HepG2 (cell line): ENCODE measurements around the gene LIM2. TPM values are rescaled to one million over a fixed set of nuclear protein-coding genes. Genes with fewer than 3 reads are reported as not detected.

ENCODE experiments used
- DBP ChIP-seq: sonication (generic); formaldehyde crosslinking; IDR thresholded peaks from 2 replicates; pipeline ENCODE4 v1.4.0; 2020; ENCODE audit warnings: missing genetic modification reagents; ENCODE audit errors: not compliant biosample characterization
- E2F1 ChIP-seq: sonication (generic); formaldehyde crosslinking; IDR thresholded peaks from 2 replicates; pipeline ENCODE4 v1.5.0; 2020; ENCODE audit warnings: missing genetic modification reagents
- ERF ChIP-seq: IDR thresholded peaks from 2 replicates; pipeline ENCODE4 v1.6.1; 2018; ENCODE audit warnings: missing biosample characterization, missing genetic modification reagents
- FOSL2 ChIP-seq: sonication (generic); formaldehyde crosslinking; IDR thresholded peaks from 2 replicates; pipeline ENCODE4 v1.4.0; 2020; ENCODE audit warnings: missing genetic modification reagents
- FOXM1 ChIP-seq: sonication (generic); formaldehyde crosslinking; IDR thresholded peaks from 2 replicates; pipeline ENCODE4 v1.5.0; 2020; ENCODE audit warnings: missing genetic modification reagents
- JUNB ChIP-seq: sonication (generic); formaldehyde crosslinking; IDR thresholded peaks from 2 replicates; pipeline ENCODE4 v1.8.0; 2022; ENCODE audit warnings: missing genetic modification reagents, mild to moderate bottlenecking, borderline replicate concordance
- MTA3 ChIP-seq: sonication (generic); formaldehyde crosslinking; IDR thresholded peaks from 2 replicates; pipeline ENCODE4 v1.4.0; 2020; ENCODE audit warnings: missing genetic modification reagents
- MYC ChIP-seq: sonication (generic); formaldehyde crosslinking; IDR thresholded peaks from 2 replicates; pipeline ENCODE4 v1.9.0; 2021; ENCODE audit warnings: missing genetic modification reagents, borderline replicate concordance
- NFYC ChIP-seq: IDR thresholded peaks from 2 replicates; pipeline ENCODE4 v1.6.1; 2016; ENCODE audit warnings: missing genetic modification reagents, missing compliant biosample characterization
- NR2F6 ChIP-seq, 2 experiments: IDR thresholded peaks; 2 replicates each; pipeline ENCODE4 v1.6.1; 2016; ENCODE audit warnings: antibody characterized with exemption in 1 of 2, mild to moderate bottlenecking in 1 of 2
- RBM22 ChIP-seq: fragments of 200-400 bp; formaldehyde crosslinking; optimal IDR thresholded peaks from 2 replicates; pipeline ENCODE3; 2017; ENCODE audit warnings: mild to moderate bottlenecking, low read length, moderate library complexity
- SATB2 ChIP-seq: sonication (generic); formaldehyde crosslinking; IDR thresholded peaks from 2 replicates; pipeline ENCODE4 v1.5.0; 2020; ENCODE audit warnings: missing genetic modification reagents
- ZEB1 ChIP-seq: IDR thresholded peaks from 2 replicates; pipeline ENCODE4 v1.6.1; 2012; ENCODE audit warnings: mild to moderate bottlenecking, low read depth, inconsistent platforms; ENCODE audit not compliant: insufficient replicate concordance
- ZFP91 ChIP-seq: sonication (generic); formaldehyde crosslinking; IDR thresholded peaks from 2 replicates; pipeline ENCODE4 v1.9.0; 2022; ENCODE audit warnings: missing genetic modification reagents, mild to moderate bottlenecking, borderline replicate concordance
- ZMAT5 ChIP-seq: sonication (generic); formaldehyde crosslinking; IDR thresholded peaks from 2 replicates; pipeline ENCODE4 v1.5.0; 2020; ENCODE audit warnings: mild to moderate bottlenecking, low read depth, missing genetic modification reagents, borderline replicate concordance
- ZNF382 ChIP-seq: sonication (generic); formaldehyde crosslinking; IDR thresholded peaks from 2 replicates; pipeline ENCODE4 v1.5.0; 2020; ENCODE audit warnings: missing genetic modification reagents, mild to moderate bottlenecking, borderline replicate concordance
- ZNF552 ChIP-seq: sonication (generic); formaldehyde crosslinking; IDR thresholded peaks from 2 replicates; pipeline ENCODE4 v1.9.0; 2022; ENCODE audit warnings: missing genetic modification reagents, mild to moderate bottlenecking, borderline replicate concordance
- ZNF574 ChIP-seq: sonication (generic); formaldehyde crosslinking; IDR thresholded peaks from 2 replicates; pipeline ENCODE4 v1.4.0; 2020; ENCODE audit warnings: missing genetic modification reagents
- ZNF607 ChIP-seq: sonication (generic); formaldehyde crosslinking; IDR thresholded peaks from 2 replicates; pipeline ENCODE4 v1.5.1; 2020; ENCODE audit warnings: missing genetic modification reagents, mild to moderate bottlenecking, borderline replicate concordance
- ZNF746 ChIP-seq: sonication (generic); formaldehyde crosslinking; IDR thresholded peaks from 2 replicates; pipeline ENCODE4 v1.8.0; 2022; ENCODE audit warnings: mild to moderate bottlenecking, missing genetic modification reagents
- ZNF83 ChIP-seq: sonication (generic); formaldehyde crosslinking; IDR thresholded peaks from 2 replicates; pipeline ENCODE4 v1.4.0; 2020; ENCODE audit warnings: missing genetic modification reagents, mild to moderate bottlenecking, borderline replicate concordance
- ZNF839 ChIP-seq: sonication (generic); formaldehyde crosslinking; IDR thresholded peaks from 2 replicates; pipeline ENCODE4 v1.4.0; 2020; ENCODE audit warnings: missing genetic modification reagents, mild to moderate bottlenecking, borderline replicate concordance
- polyA plus RNA-seq, 8 experiments: library from polyadenylated mRNA; depleted of rRNA in 3 of 8; stranded (reverse) in 7 of 8; unstranded in 1 of 8; fragments of >200 nt; fragmentation: Illumina TruSeq in 4 of 8; extraction: Trizol in 4 of 8; gene quantifications; 2 replicates each; pipeline versions ENCODE4 v1.2.1 to v1.2.3, GENCODE V29; 2011 to 2016; ENCODE audit warnings: low read depth in 4 of 8, missing spikeins in 1 of 8, mixed read lengths in 1 of 8; ENCODE audit not compliant: insufficient read depth in 1 of 8
- total RNA-seq, 5 experiments: library from RNA; depleted of rRNA; stranded (reverse); fragments of >200 nt; fragmentation: Illumina TruSeq; extraction: Trizol; gene quantifications; 2 replicates each; pipeline ENCODE4 v1.2.3, GENCODE V29; 2016; ENCODE audit warnings: low read depth in 1 of 5

LIM2 gene
- total and polyA plus RNA-seq, 2 of the 13 experiments (the other 11 are each of a cell fraction or from before 2014, with no cell fraction given): 1.3 TPM; not detected in 1

GRCh38 chr19:51394050-51394836 is 6.5 kb upstream of the LIM2 start (continued):
- TF ChIP-seq ZNF839 (CRISPR knock-in tag): 0 out of 2 replicates have a peak, but pooled peaks have one; percentile 42
- TF ChIP-seq ZNF83 (CRISPR knock-in tag): no peak
- 0 out of 2 replicates have a peak, but pooled peaks have one; percentile 36 for TF ChIP-seq SATB2 (CRISPR knock-in tag)
- TF ChIP-seq ERF (CRISPR knock-in tag): peak; percentile 25
- no peak for TF ChIP-seq MTA3 (CRISPR knock-in tag)
- no peak for TF ChIP-seq ZMAT5 (CRISPR knock-in tag)
- peak; percentile 97 for TF ChIP-seq NFYC (CRISPR knock-in tag)
- TF ChIP-seq RBM22: peak; percentile 43
- TF ChIP-seq MYC (CRISPR knock-in tag): peak; percentile 54; the same call in 1 of the 2 replicates
- peak; percentile 71 for TF ChIP-seq ZNF574
- TF ChIP-seq ZNF552 (CRISPR knock-in tag): no peak
- no peak for TF ChIP-seq DBP (CRISPR knock-in tag)
- no peak for TF ChIP-seq ZNF746 (CRISPR knock-in tag)
- TF ChIP-seq NR2F6 (IDR thresholded peaks at IDR 0.05): peak; percentile 22; the same call in 1 of the 2 replicates
- TF ChIP-seq NR2F6 (CRISPR knock-in tag; IDR thresholded peaks at IDR 0.05): peak; percentile 34; the same call in 1 of the 2 replicates
- peak; percentile 89 for TF ChIP-seq FOXM1 (CRISPR knock-in tag)
- TF ChIP-seq ZNF382 (CRISPR knock-in tag): no peak
- peak; percentile 98 for TF ChIP-seq E2F1 (CRISPR knock-in tag)
- TF ChIP-seq JUNB (CRISPR knock-in tag): no peak; the same call in 1 of the 2 replicates
- TF ChIP-seq ZFP91: peak; percentile 99
- peak; percentile 66 for TF ChIP-seq ZNF607 (CRISPR knock-in tag)
- TF ChIP-seq ZEB1: no peak
- peak; percentile 36; the same call in 1 of the 2 replicates for TF ChIP-seq FOSL2 (CRISPR knock-in tag)
